Right atrium auricular region (tissue), 2 donors: ENCODE results near the gene NECAB3. TPM values are rescaled to one million over a fixed set of nuclear protein-coding genes. Genes with fewer than 3 reads are reported as not detected.

ENCODE experiments used
- DNase-seq: peaks from one replicate; pipeline ENCODE4 v3.0.0-alpha.2; 2019; ENCODE audit warnings: low spot score
- H3K27ac ChIP-seq, 2 donors: fragments of 200-600 bp; sonication (generic); 1 replicate in 1 of 2; 2 replicates in 1 of 2; pipeline ENCODE4 v1.5.1; 2016 to 2019
- H3K27me3 ChIP-seq, 2 donors: fragments of 200-600 bp; sonication (generic); one replicate each; pipeline versions ENCODE4 v1.5.1 to v1.6.0; 2017 to 2019
- H3K36me3 ChIP-seq: fragments of 200-600 bp; sonication (generic); one replicate; pipeline ENCODE4 v1.5.1; 2016
- H3K4me1 ChIP-seq, 2 donors: fragments of 200-600 bp; sonication (generic); one replicate each; pipeline versions ENCODE4 v1.5.1 to v1.6.0; 2017 to 2019
- H3K4me3 ChIP-seq, 2 donors: fragments of 200-600 bp; sonication (generic); 1 replicate in 1 of 2; 2 replicates in 1 of 2; pipeline ENCODE4 v1.5.1; 2017 to 2019; ENCODE audit warnings: mild to moderate bottlenecking in 1 of 2, moderate library complexity in 1 of 2
- H3K9me3 ChIP-seq, 2 donors: fragments of 200-600 bp; sonication (generic); one replicate each; pipeline ENCODE4 v1.5.1; 2019
- CTCF ChIP-seq, 2 donors: fragments of 200-600 bp; sonication (generic); IDR thresholded peaks; one replicate each; pipeline ENCODE4 v1.5.1; 2019; ENCODE audit warnings: antibody characterized with exemption in 2 of 2
- total RNA-seq, 2 donors: library from RNA; depleted of rRNA; stranded (reverse); fragments of >200 nt; gene quantifications; one replicate each; pipeline ENCODE4 v1.1.0, GENCODE V29; 2016

NECAB3 gene
- total RNA-seq, 2 donors from 2014 or later = 81.7 to 88.4 TPM

GRCh38 chr20:33709398-33709797 lies 35.2 kb upstream of the NECAB3 start:
- Histone ChIP-seq H3K27me3 (no peaks in the 10 kb centered on the region), H3K36me3 (peaks cover 37% of the 10 kb centered on the region), H3K4me1 (no peaks in the 10 kb centered on the region), H3K4me3 (no peak overlapping the region), H3K9me3 (no peaks in the 10 kb centered on the region), H3K27ac (no peak overlapping the region)
- no peak for TF ChIP-seq CTCF (IDR thresholded peaks at IDR 0.05)
- no peak for DNase-seq

- Histone ChIP-seq H3K4me1 (no peaks in the 10 kb centered on the region), H3K27ac (no peak overlapping the region), H3K36me3 (peaks cover 20% of the 10 kb centered on the region), H3K9me3 (no peaks in the 10 kb centered on the region), H3K4me3 (no peak overlapping the region), H3K27me3 (no peaks in the 10 kb centered on the region)
- no peak for DNase-seq
- no peak for TF ChIP-seq CTCF (IDR thresholded peaks at IDR 0.05)
These were observed 33.4 kb upstream of the NECAB3 start for GRCh38 chr20:33707668-33708067.

GRCh38 chr20:33704197-33704924 lies 30.1 kb upstream of the NECAB3 start:
- H3K4me3 ChIP-seq = no peak overlapping the region
- DNase-seq = no peak
- TF ChIP-seq CTCF (IDR thresholded peaks at IDR 0.05) = no peak
- peaks cover 9% of the 10 kb centered on the region for H3K36me3 ChIP-seq
- H3K27me3 ChIP-seq = no peaks in the 10 kb centered on the region
- no peak overlapping the region for H3K27ac ChIP-seq
- H3K4me1 ChIP-seq = no peaks in the 10 kb centered on the region
- no peaks in the 10 kb centered on the region for H3K9me3 ChIP-seq

- no peak for TF ChIP-seq CTCF (IDR thresholded peaks at IDR 0.05)
- H3K27me3 ChIP-seq = no peaks in the 10 kb centered on the region
- H3K9me3 ChIP-seq = no peaks in the 10 kb centered on the region
These were observed 29.4 kb upstream of the NECAB3 start for GRCh38 chr20:33703498-33704137.

GRCh38 chr20:33702861-33703260 lies 28.6 kb upstream of the NECAB3 start:
- Histone ChIP-seq H3K4me1 (no peaks in the 10 kb centered on the region), H3K27ac (no peak overlapping the region), H3K4me3 (no peak overlapping the region), H3K9me3 (no peaks in the 10 kb centered on the region), H3K36me3 (peaks cover 9% of the 10 kb centered on the region), H3K27me3 (no peaks in the 10 kb centered on the region)
- no peak for TF ChIP-seq CTCF (IDR thresholded peaks at IDR 0.05)
- no peak for DNase-seq

More at GRCh38 chr20:33703498-33704137, 29.4 kb upstream of the NECAB3 start:
- DNase-seq = no peak
- H3K4me3 ChIP-seq = no peak overlapping the region
- no peak overlapping the region for H3K27ac ChIP-seq
- no peaks in the 10 kb centered on the region for H3K4me1 ChIP-seq
- H3K36me3 ChIP-seq = peaks cover 9% of the 10 kb centered on the region
